Right ventricle myocardium inferior (tissue), 1 donor: ENCODE results near the gene IL36RN. TPM values are rescaled to one million over a fixed set of nuclear protein-coding genes. Genes with fewer than 3 reads are reported as not detected.
"Not testable (repeated sequence)": the region's sequence is repeated elsewhere in the genome, so short reads cannot be mapped to it uniquely, and the experiment has no call there.

ENCODE experiments used
- ATAC-seq: fragments of 200-7000 bp; cut with Tn5 transposase; one replicate; pipeline ENCODE4 v1.9.1; 2020; ENCODE audit warnings: mild to moderate bottlenecking, moderate library complexity
- DNase-seq: peaks from one replicate; pipeline ENCODE4 v3.0.0; 2021; ENCODE audit errors: missing footprints
- intact Hi-C: fragments of 100-400 bp; cut with DNase I; formaldehyde crosslinking; loops from one replicate; pipeline ENCODE4 v1.11.0; 2022
- total RNA-seq: library from RNA; stranded (reverse); fragmentation: NEBNext Ultra II Directional; extraction: Animal tissue kit (Norgen Biotek cat#: 25700); gene quantifications from one replicate; pipeline ENCODE4 v1.2.1, GENCODE V29; 2021
- donor health status: DM: no; HTN: yes; CAD: no; lungs with severe emphysema.

The IL36RN gene
- total RNA-seq, 1 donor from 2014 or later = not detected

DNA sequence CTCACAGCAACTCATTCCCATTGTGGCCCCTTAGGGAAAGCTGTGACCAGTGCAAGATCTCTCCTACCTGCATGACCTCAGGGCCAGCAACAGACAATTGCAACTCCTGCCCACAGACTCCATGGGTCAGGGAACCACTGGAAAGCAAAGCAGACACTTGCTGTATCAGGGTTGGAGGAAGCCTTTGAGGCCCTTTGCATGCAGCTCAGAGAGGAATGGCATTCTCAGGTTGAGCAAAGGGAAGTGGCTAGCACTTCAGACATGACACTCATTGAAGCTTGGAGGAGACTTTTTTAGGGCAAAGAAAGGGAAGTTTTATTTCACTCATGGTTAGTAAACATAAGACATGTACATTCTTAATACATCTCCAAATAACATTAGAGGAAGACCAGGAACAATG is 30.9 kb downstream of the IL36RN start:
- intact Hi-C loops = no loop called here
- no peak for DNase-seq
- no peak for ATAC-seq

DNA sequence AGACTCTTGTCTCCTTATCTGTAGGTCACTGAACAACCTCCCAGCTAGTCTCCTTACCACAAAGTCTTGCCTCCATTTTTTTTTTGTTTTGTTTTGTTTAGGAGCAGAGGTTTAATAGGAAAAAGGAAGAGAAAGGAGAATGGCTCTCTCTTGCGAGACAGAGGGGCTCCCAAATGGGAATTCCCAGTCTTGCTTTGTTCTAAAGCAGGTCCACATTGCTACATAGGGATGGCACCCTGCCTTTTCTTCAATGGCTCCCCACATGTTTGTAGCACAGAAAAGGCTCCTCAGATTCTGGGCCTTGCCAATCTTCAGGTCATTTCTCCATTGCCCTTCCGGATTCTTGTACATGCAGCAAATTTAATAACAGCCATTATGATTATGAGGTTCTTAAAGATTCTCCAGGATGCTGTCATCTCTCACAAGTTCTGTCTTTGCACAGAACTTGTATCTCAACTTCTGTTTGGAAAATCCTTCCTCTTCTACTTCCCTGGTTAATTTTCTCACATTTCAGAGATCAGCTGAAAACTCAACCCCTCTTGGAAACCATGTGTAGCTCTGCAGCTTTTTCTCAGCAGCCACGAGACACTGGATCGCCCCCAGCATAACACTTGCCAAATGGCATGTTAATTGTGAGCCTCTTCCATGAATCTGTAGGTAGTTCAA is 32.4 kb downstream of the IL36RN start:
- ATAC-seq (no peak), DNase-seq (no peak)
- intact Hi-C loops = no loop called here

DNA sequence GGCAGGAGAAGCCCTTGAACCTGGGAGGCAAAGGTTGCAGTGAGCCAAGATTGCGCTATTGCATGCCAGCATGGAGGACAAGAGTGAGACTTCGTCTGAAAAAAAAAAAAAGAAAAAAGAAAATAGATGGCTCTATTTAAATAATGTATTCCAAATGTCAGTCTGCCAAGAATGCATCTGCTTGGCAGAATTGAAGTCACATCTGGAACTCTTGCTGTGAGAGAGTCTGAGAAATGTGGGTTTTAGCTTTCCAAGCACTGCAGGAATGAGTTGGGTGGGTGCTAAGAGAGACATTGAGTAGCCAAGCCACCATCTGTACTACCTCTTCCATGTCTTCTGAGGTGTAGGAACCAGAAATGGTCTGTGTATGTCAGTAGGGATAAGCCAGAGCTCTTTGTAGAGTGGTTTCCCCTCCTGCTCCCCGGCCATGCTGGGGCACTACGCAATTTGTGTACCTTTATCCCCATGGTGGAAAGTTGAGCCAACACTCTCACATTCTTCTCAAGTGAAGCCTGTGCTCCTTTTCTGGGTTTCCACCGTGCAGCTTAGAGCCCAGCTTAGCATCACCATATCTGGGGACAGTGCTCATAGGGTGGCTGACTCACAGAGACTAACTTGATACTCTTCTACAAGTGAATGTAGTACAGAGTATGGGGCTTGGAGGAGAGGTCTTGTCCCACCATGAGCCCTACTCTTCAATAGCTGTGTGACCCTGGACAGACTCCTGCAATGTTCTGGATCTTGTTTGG is 34.0 kb downstream of the IL36RN start:
- intact Hi-C loops = no loop called here
- DNase-seq = no peak
- no peak for ATAC-seq

DNA sequence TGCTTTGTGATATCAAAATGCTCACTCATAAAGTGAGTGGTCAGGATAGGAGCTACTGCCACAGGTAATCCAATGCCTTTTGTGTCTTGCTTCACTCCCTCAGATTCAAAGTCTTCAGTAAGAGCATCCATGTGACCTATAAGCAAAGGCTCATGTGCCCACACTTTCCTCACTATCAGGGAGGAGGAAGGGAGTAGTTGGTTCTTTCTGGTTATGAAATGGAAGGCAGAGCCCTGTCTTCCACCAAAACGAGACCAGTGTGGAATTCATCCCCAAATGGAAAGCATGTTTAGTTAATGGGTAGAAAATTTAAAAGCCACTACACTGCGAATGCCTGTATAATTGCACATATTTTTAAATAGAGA is 34.6 kb downstream of the IL36RN start:
- intact Hi-C loops = no loop called here
- no peak for ATAC-seq

DNA sequence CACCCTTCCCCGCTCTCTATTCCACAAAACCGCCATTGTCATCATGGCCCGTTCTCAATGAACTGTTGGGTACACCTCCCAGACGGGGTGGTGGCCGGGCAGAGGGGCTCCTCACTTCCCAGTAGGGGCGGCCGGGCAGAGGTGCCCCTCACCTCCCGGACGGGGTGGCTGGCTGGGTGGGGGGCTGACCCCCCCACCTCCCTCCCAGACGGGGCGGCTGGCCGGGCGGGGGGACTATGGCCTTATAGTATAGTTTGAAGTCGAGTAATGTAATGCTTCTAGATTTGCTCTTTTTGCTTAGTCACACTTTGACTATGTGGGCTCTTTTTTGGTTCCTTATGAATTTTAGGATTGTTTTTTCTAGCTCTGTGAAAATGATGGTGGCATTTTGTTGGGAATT is 37.3 kb downstream of the IL36RN start:
- ATAC-seq, DNase-seq, intact Hi-C loops: not testable (repeated sequence)

More for the DNA sequence above, 34.6 kb downstream of the IL36RN start:
- no peak for DNase-seq

DNA sequence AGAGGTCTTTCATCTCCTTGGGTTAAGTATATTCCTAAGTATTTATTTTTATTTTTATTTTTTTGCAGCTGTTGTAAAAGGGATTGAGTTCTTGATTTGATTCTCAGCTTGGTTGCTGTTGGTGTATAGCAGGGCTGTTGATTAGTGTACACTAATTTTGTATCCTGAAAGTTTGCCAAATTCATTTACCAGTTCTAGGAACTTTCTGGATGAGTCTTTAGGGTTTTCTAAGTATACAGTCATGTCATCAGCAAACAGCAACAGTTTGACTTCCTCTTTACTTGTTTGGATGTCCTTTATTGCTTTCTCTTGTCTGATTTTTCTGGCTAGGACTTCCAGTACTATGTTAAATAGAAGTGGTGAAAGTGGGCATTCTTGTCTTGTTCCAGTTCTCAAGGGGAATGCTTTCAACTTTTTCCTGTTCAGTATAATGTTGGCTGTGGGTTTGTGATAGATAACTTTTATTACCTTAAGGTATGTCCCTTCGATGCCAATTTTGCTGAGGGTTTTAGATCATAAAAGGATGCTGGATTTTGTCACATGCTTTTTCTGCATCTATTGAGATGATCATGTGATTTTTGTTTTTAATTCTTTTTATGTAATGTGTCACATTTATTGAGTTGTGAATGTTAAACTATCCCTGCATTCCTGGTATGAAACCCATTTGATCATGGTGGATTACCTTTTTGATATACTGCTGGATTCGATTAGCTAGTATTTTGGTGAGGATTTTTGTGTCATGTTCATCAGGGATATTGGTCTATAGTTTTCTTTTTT is 38.0 kb downstream of the IL36RN start:
- ATAC-seq, intact Hi-C loops, DNase-seq: not testable (repeated sequence)

GRCh38 chr2:113098041-113098440 is 39.0 kb downstream of the IL36RN start:
- intact Hi-C loops = no loop called here
- DNase-seq = no peak
- ATAC-seq = no peak

DNA sequence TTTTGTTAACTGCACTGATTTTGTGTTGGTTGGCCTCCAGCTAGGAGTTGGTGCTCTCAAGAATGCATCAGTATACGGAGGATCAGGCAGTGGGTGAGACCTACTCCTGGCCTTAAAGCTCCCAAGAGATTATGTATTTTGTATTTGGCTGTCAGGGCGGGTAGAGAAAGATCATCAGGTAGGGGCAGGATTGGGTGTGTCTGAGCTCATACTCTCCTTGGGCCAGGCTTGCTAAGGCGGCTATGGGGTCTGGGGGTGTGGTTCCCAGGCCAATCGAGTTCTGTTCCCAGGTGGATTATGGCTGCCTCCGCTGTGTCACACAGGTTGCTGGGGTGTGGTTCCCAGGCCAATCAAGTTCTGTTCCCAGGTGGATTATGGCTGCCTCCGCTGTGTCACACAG is 39.5 kb downstream of the IL36RN start:
- no peak for ATAC-seq
- intact Hi-C loops = no loop called here

GRCh38 chr2:113102133-113102532 is 43.1 kb downstream of the IL36RN start:
- intact Hi-C loops = no loop called here
- DNase-seq (no peak), ATAC-seq (no peak)

More for the DNA sequence above, 39.5 kb downstream of the IL36RN start:
- DNase-seq = no peak

DNA sequence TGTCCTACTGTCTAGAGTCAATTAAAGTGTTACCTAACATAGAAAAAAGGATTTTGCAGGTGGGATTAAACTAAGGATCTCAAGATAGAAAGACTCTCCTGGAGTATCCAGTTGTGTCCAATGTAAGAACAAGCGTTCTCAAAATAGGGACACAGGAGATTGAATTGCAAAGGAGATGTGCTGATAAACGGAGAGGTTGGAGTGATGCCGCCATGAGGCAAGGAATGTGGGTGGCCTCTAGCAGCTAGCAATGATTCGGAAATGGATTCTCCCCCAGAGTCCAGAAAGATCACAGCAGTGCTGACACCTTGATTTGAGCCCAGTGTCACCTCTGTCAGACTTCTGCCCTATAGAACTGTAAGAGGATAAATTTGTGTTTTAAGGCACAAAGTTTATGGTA is 44.3 kb downstream of the IL36RN start:
- no peak for ATAC-seq
- no peak for DNase-seq
- intact Hi-C loops = no loop called here

GRCh38 chr2:113104054-113104611 is 45.1 kb downstream of the IL36RN start:
- ATAC-seq (no peak), DNase-seq (no peak)
- intact Hi-C loops = no loop called here

- intact Hi-C loops = no loop called here
- DNase-seq = no peak
- no peak for ATAC-seq
Observed at GRCh38 chr2:113105047-113105785, 46.2 kb downstream of the IL36RN start.

- no peak for DNase-seq
- no peak for ATAC-seq
- intact Hi-C loops = no loop called here
Observed at GRCh38 chr2:113111121-113111520, 52.1 kb downstream of the IL36RN start.

DNA sequence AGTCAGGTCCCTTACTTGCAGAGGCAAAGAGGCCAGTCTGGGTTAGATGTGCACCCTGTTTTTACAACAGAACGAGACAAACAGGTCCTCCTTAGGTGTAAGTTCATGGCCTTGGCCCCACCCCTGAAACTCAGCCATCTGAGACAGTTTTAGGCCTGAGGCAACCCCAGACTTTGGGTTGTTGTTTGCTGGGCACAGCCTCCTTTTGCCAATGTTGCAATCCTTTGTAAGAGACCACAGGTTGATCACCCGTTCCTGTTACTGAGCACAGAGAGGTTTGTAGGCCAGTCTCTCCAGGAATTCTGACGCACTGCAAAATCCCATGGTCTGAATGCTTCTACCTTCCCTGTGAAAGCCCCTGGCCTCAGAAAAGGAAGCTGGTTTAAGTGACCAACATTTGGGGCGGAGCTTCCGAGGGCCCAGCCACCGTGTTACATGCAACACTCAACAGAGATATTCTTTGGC is 52.9 kb downstream of the IL36RN start:
- no peak for DNase-seq
- intact Hi-C loops = no loop called here
- ATAC-seq = no peak

GRCh38 chr2:113112441-113112840 is 53.4 kb downstream of the IL36RN start:
- intact Hi-C loops = no loop called here
- DNase-seq (no peak), ATAC-seq (no peak)

GRCh38 chr2:113112871-113113270 is 53.9 kb downstream of the IL36RN start:
- DNase-seq (no peak), ATAC-seq (no peak)
- intact Hi-C loops = no loop called here

DNA sequence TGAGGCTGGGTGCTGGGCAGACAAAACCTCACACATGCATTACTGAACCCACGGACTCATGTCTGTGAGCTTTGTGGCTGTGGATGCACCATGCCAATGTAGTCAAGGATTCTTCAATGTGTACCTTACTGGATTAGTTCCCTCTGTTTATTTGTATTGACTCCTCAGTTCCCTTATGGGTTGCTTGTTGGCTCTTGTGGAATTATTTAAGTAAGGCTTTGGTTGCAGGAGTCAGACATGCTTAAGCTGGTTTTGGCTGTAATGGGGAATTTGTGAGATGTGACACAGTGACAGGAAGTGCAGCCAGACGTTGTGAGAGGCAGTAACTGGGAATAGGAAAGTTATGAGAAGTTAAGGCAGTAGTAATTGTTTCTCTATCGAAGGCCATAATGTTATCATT is 54.8 kb downstream of the IL36RN start:
- intact Hi-C loops = no loop called here
- ATAC-seq (no peak), DNase-seq (no peak)
